Breast epithelium (tissue), 3 donors: ENCODE results near the gene ATP2C2.

Experiments
- CTCF ChIP-seq, 3 donors: fragments of 450-650 bp; IDR thresholded peaks; one replicate each; pipeline ENCODE4 v1.5.1; 2016 to 2017; ENCODE audit warnings: antibody characterized with exemption in 3 of 3, mild to moderate bottlenecking in 3 of 3, moderate library complexity in 3 of 3
- POLR2A ChIP-seq: fragments of 450-650 bp; IDR thresholded peaks from one replicate; pipeline ENCODE4 v1.6.1; 2016; ENCODE audit warnings: antibody characterized with exemption, mild to moderate bottlenecking, moderate library complexity

GRCh38 chr16:84392031-84392360, 23.7 kb downstream of the ATP2C2 start:
- TF ChIP-seq CTCF (IDR thresholded peaks at IDR 0.05) (no peak), POLR2A (no peak)
